HL-60 (cell line): ENCODE results near the gene CLDN18.

Source experiments
- CTCF ChIP-seq: IDR thresholded peaks from one replicate; pipeline ENCODE4 v1.5.1; 2011; ENCODE audit warnings: low read length, control low read depth, inconsistent platforms; ENCODE audit not compliant: insufficient read depth
- POLR2AphosphoS5 ChIP-seq: IDR thresholded peaks from 2 replicates; pipeline ENCODE4 v1.6.1; 2012; ENCODE audit warnings: low read depth

DNA sequence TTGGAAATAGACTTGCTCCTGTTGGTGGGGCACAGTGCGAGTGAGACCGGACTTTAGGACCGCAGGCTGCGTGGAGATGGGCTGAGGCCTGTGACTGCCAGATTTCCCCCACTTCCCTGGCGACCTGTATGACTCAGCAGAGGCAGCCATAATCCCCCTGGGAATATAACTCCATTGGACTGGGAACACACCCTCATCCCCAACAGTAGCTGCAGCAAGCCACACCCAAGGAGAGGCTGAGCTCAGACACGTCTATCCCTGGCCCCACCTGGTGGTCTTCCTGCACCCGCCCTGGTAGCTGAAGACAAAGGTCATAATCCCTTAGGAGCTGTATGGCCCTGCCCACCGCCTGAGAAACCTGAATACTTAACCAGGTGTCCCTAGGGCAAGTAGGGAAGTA lies 62.8 kb downstream of the CLDN18 start:
- TF ChIP-seq CTCF: no peak
- no peak for TF ChIP-seq POLR2AphosphoS5
